Natural killer cell treated with Interleukin-12 subunit alpha and Interleukin-12 subunit beta and Interleukin-15 and Interleukin-18, amount 100 ng/mL, for 72 hours (primary cell): Measurements from ENCODE around the gene PDIA4. TPM values are rescaled to one million over a fixed set of nuclear protein-coding genes. Genes with fewer than 3 reads are reported as not detected.

Source experiments
- ATAC-seq, 2 donors: fragments of 150-1000 bp; cut with Tn5 transposase in 1 of 2; sonication (Bioruptor Pico), chemical (Tn5 transposase) in 1 of 2; 2 replicates each; pipeline ENCODE4 v1.10.0; 2021
- DNase-seq: peaks from one replicate; pipeline ENCODE4 v3.0.0; 2022; ENCODE audit warnings: low spot score
- H3K27ac Mint-ChIP-seq, 2 donors: 1 replicate in 1 of 2; 2 replicates in 1 of 2; pipeline ENCODE4 v1.8.0; 2022; ENCODE audit warnings: mixed read lengths in 2 of 2, mild to moderate bottlenecking in 1 of 2, moderate library complexity in 1 of 2
- H3K27me3 Mint-ChIP-seq, 2 donors: 1 replicate in 1 of 2; 2 replicates in 1 of 2; pipeline ENCODE4 v1.8.0; 2022; ENCODE audit warnings: mixed read lengths in 2 of 2
- H3K36me3 Mint-ChIP-seq: one replicate; pipeline ENCODE4 v1.8.0; 2022; ENCODE audit warnings: mixed read lengths
- H3K4me1 Mint-ChIP-seq, 2 donors: 1 replicate in 1 of 2; 2 replicates in 1 of 2; pipeline ENCODE4 v1.8.0; 2022; ENCODE audit warnings: low read depth in 2 of 2, mixed read lengths in 2 of 2, mild to moderate bottlenecking in 1 of 2
- H3K4me3 Mint-ChIP-seq: one replicate; pipeline ENCODE4 v1.8.0; 2022; ENCODE audit warnings: mixed read lengths
- H3K9me3 Mint-ChIP-seq: 2 replicates; pipeline ENCODE4 v1.8.0; 2022; ENCODE audit warnings: mixed read lengths
- total RNA-seq, 2 donors: library from RNA; stranded (reverse); gene quantifications; one replicate each; pipeline ENCODE4 v1.2.3, GENCODE V29; 2022

PDIA4 gene
- total RNA-seq, 2 donors from 2014 or later: 141 to 159 TPM

DNA sequence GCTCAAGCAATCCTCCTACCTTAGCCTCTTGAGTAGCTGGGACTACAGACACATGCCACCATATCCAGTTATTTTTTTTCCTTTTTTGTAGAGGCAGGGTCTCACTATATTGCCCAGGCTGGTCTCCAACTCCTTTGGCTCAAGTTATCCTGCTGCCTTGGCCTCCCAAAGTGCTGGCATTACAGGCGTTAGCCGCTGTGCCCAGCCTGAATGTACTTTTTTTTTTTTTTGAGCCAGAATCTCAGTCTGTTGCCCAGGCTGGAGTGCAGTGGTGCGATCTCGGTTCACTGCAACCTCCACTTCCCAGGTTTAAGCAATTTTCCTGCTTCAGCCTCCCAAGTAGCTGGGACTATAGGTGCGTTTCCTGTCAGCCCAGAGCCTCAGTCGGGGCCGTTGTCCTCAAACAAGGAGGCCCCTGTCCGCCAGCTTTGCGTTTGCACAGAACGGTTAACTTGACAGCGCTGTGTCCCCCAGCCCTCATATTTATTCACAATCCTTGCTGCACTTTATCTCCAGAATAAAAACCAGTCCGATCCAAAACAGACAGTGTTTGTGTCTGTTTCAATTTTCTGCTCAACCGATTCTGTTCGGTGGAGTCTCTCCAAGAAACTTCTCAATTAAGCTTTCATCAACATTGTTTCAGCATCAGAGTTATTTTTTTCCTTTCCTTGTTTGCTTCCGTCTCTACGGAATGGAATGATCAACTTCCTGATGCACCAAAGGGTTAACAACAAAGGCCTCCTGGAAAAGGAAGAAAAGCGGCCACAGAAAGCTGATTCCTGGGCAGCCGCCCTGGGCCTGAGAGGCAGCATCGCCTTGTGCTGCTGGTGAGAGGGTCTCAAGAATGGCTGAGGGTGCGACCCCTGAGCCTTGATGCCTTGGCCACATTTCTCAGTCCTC, 64.5 kb downstream of the PDIA4 start:
- H3K4me1 Mint-ChIP-seq: peaks cover 17 to 28% of the 10 kb centered on the region in 2 donors
- peak overlapping the region; percentile 80 to 89 for H3K27ac Mint-ChIP-seq
- no peaks in the 10 kb centered on the region for H3K36me3 Mint-ChIP-seq
- H3K9me3 Mint-ChIP-seq: no peaks in the 10 kb centered on the region
- ATAC-seq (no peak), DNase-seq (no peak)
- peak overlapping the region; percentile 86 for H3K4me3 Mint-ChIP-seq
- H3K27me3 Mint-ChIP-seq: no peaks in the 10 kb centered on the region

DNA sequence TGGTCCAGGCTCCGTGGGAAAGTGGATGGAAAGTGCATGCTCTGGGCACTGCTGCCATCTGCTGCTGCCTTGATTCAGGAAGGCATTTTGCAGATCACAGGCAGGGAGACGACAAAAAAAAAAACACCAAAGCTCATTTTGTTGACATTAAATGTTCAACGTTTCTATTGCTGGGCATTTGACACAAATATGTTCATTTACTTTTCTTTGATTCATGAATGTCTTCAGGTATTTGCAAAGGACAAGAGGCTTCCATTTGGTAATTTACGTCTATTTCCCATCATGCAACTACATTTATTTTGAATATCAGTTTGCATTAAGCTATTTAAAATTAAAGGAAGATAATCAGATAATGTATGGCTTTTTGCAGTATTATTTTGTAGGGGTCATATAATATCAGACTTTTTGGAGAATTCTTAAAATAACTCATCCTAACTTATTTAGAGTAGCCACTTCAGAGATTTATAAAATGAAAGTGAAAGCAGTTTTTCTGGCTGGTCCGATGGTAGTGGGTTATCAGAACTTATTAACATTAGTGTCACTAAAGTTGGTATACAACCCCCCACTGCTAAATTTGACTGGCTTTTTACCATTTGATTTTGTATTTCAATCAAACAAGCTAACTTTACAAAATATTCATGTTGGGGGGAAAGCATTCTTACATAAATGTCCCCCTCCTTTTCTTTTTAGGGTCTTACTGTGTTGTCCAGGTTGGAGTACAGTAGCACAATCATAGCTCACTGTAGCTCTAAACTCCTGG, 65.3 kb downstream of the PDIA4 start:
- DNase-seq (no peak), ATAC-seq (peak; percentile 69 to 75)
- H3K4me1 Mint-ChIP-seq: peaks cover 17 to 28% of the 10 kb centered on the region in 2 donors
- H3K9me3 Mint-ChIP-seq: no peaks in the 10 kb centered on the region
- H3K27me3 Mint-ChIP-seq: no peaks in the 10 kb centered on the region
- H3K4me3 Mint-ChIP-seq: peak overlapping the region; percentile 86
- H3K36me3 Mint-ChIP-seq: no peaks in the 10 kb centered on the region
- peak overlapping the region; percentile 80 to 89 for H3K27ac Mint-ChIP-seq

DNA sequence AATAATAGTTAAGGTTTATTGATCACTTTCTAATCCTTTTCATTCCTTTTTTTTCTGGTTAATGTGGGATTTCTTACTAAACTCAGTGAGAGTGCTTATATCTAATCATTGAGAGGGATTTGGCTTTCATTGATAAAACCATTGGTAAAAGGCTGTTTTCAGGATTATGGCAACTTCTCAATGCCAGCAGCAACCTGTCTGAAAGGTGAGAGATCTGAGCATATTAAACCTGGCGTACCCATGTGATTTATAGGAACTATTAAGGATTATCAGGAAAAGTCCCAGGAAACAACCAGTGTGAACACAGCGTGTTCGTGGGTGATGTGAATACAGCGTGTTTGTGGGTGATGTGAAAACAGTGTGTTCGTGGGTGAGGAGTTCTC, 65.9 kb downstream of the PDIA4 start:
- H3K27me3 Mint-ChIP-seq: no peaks in the 10 kb centered on the region
- peak overlapping the region; percentile 86 for H3K4me3 Mint-ChIP-seq
- DNase-seq (no peak), ATAC-seq (no peak)
- peaks cover 17 to 28% of the 10 kb centered on the region in 2 donors for H3K4me1 Mint-ChIP-seq
- no peaks in the 10 kb centered on the region for H3K9me3 Mint-ChIP-seq
- H3K27ac Mint-ChIP-seq: peak overlapping the region; percentile 80 to 89
- H3K36me3 Mint-ChIP-seq: no peaks in the 10 kb centered on the region

DNA sequence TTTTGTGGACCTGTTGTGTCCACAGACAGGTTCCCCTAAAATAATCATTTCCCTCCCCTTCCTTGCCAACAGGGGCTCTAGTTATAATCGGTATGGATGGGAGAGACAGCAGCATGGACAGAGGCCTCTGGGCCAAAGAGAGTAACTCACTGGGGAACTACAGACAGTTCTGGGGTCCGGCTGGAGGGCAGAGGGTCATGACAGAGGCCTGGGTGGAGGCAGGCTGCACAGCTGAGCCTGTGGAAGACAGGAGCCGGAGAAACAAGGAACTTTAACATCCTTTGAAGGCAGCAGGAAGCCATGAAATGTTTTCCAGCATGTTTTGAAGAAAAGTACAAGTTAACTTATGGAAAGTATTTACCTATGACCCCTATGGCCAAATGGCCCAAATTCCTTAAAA, 68.6 kb downstream of the PDIA4 start:
- Mint-ChIP-seq H3K27ac (peak overlapping the region in 1 of 2 donors; percentile 42), H3K36me3 (no peaks in the 10 kb centered on the region), H3K9me3 (no peaks in the 10 kb centered on the region), H3K27me3 (no peaks in the 10 kb centered on the region), H3K4me1 (peaks cover 12 to 22% of the 10 kb centered on the region in 2 donors), H3K4me3 (no peak overlapping the region)
- ATAC-seq: no peak
- DNase-seq: no peak

DNA sequence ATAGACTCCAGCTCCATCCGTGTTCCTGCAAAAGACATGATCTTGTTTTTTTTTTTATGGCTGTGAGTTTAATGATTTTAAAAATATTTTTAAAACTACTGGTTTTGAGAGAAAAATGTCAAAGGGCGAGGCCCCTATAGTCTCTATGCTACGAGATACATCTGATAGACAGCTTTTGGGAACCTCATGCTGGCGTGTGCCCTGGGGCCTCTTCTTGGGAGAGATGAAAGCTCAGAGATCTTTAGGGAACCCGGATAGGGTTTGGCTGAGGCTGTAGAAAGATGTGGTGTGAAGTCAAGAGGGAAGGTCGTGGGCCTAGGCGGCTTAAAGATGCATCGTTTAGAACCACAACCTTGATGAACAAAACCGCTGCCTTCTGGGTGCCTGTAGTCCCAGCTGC, 70.2 kb downstream of the PDIA4 start:
- Mint-ChIP-seq H3K27ac (no peak overlapping the region), H3K27me3 (no peaks in the 10 kb centered on the region), H3K9me3 (no peaks in the 10 kb centered on the region)

DNA sequence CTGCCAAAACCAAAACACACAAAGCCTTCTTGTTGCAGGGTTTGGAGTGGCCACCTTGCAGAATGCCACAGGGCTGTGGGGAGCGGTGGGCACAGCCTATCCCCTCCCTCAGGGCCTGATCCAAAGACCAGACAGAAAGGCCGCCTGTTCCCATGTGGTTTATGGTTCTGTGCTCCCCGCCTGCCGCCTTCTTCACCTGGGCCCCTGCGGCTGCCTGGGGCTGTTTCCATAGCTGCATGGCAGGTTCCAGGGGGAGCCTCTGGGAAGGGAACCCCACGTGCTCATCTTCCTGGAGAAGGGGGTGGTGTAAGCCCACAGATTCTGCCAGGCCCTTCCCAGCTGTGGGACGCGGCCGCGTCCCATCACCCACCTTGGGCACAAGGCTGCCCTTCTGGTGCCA, 73.5 kb downstream of the PDIA4 start:
- DNase-seq (no peak), ATAC-seq (peak in 1 of 2 donors; percentile 27)
- no peak overlapping the region for H3K4me3 Mint-ChIP-seq
- peak overlapping the region in 1 of 2 donors; percentile 26 for H3K27ac Mint-ChIP-seq
- no peaks in the 10 kb centered on the region for H3K36me3 Mint-ChIP-seq
- no peaks in the 10 kb centered on the region for H3K27me3 Mint-ChIP-seq
- no peaks in the 10 kb centered on the region for H3K4me1 Mint-ChIP-seq
- no peaks in the 10 kb centered on the region for H3K9me3 Mint-ChIP-seq

More for the DNA sequence above, 70.2 kb downstream of the PDIA4 start:
- ATAC-seq (no peak), DNase-seq (no peak)
- Mint-ChIP-seq H3K4me1 (peaks cover 7 to 9% of the 10 kb centered on the region in 2 donors), H3K36me3 (no peaks in the 10 kb centered on the region), H3K4me3 (no peak overlapping the region)

DNA sequence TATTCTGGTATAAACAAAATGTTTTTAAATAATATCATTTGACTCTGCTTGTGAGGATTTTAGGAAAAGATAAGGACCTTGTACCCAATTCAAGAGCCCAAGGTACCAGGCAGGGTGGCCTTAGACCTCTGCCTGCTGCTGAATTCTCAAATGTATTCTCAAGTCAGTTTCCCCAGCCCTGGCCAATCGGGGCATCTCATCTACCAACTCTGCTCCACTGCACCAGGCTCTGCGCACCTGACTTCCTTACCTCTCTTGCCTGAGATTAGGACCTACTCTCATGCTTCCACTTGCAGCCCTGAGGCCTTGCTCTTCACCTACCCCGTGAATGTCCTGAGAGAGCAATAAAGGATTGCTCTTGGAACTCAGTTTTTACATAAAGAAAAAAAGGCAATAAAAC, 74.6 kb downstream of the PDIA4 start:
- no peak for ATAC-seq
- DNase-seq: no peak
- no peak overlapping the region for H3K4me3 Mint-ChIP-seq
- H3K27me3 Mint-ChIP-seq: no peaks in the 10 kb centered on the region
- no peaks in the 10 kb centered on the region for H3K4me1 Mint-ChIP-seq
- H3K27ac Mint-ChIP-seq: no peak overlapping the region
- H3K9me3 Mint-ChIP-seq: no peaks in the 10 kb centered on the region
- no peaks in the 10 kb centered on the region for H3K36me3 Mint-ChIP-seq

Other genes starting within 250 kb of the PDIA4 start
- 100 to 1,000 TPM in 1 of 2 donors, 10 to 100 TPM in 1; 70.6 to 113 TPM for gene EZH2, start 144.2 kb downstream of the PDIA4 start, total RNA-seq
- gene ZNF786, start 62.2 kb upstream of the PDIA4 start, total RNA-seq: 10 to 100 TPM in 1 of 2 donors, 1 to 10 TPM in 1; 7.8 to 10.8 TPM
- 1 to 10 TPM in 1 of 2 donors, under 1 TPM in 1; 0.39 to 1.4 TPM for gene ZNF425, start 97.8 kb upstream of the PDIA4 start, total RNA-seq
- 10 to 100 TPM; 17.9 to 20.0 TPM for gene ZNF398, start 118.9 kb upstream of the PDIA4 start, total RNA-seq
- 10 to 100 TPM; 37.4 to 46.7 TPM for gene ZNF282, start 167.0 kb upstream of the PDIA4 start, total RNA-seq
- gene ZNF212, start 211.1 kb upstream of the PDIA4 start, total RNA-seq: 10 to 100 TPM; 11.5 to 19.9 TPM
- gene ZNF783, start 233.7 kb upstream of the PDIA4 start, total RNA-seq: 10 to 100 TPM; 14.0 to 27.9 TPM